DOHH2 (cell line): Measurements from ENCODE around the gene LGALS14.

Experiments used
- EZH2phosphoT487 ChIP-seq: fragments of 200-600 bp; sonication (generic); IDR thresholded peaks from 2 replicates; pipeline ENCODE4 v1.6.1; 2017; ENCODE audit warnings: borderline replicate concordance, mild to moderate bottlenecking, antibody characterized with exemption, low read length, moderate library complexity, mixed read lengths
- TF ChIP-seq, protein P1 (sequence below): fragments of 200-600 bp; sonication (generic); IDR thresholded peaks from one replicate; pipeline ENCODE4 v1.5.1; 2014; ENCODE audit warnings: antibody characterized with exemption, mild to moderate bottlenecking, low read depth, low read length; ENCODE audit not compliant: poor library complexity, severe bottlenecking

DNA sequence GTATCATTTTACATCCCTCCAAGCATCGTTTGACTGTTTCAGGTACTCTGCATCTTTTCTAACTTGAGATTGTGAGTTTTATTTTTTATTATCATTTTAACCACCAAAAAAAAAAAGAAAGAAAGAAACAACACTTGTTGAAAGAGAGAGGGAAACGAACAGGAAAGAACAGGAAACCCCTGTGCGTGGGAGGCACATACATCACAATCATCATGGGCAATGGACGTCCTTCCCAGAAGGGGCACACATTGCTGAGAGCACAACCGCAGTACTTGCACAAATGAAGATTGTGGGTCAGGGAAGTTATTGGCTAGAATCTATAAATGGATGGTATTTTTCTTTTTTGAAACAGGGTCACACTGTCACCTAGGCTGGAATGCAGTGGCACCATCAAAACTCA, 31.8 kb downstream of the LGALS14 start:
- TF ChIP-seq, protein P1, sequence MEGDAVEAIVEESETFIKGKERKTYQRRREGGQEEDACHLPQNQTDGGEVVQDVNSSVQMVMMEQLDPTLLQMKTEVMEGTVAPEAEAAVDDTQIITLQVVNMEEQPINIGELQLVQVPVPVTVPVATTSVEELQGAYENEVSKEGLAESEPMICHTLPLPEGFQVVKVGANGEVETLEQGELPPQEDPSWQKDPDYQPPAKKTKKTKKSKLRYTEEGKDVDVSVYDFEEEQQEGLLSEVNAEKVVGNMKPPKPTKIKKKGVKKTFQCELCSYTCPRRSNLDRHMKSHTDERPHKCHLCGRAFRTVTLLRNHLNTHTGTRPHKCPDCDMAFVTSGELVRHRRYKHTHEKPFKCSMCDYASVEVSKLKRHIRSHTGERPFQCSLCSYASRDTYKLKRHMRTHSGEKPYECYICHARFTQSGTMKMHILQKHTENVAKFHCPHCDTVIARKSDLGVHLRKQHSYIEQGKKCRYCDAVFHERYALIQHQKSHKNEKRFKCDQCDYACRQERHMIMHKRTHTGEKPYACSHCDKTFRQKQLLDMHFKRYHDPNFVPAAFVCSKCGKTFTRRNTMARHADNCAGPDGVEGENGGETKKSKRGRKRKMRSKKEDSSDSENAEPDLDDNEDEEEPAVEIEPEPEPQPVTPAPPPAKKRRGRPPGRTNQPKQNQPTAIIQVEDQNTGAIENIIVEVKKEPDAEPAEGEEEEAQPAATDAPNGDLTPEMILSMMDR, result no peak
- no peak for TF ChIP-seq EZH2phosphoT487
